CMK (cell line): ENCODE measurements around the gene SLC49A4.

Source experiments
- DNase-seq: peaks from one replicate; pipeline ENCODE4 v3.0.0-alpha.2; 2010; ENCODE audit warnings: low read depth

The SLC49A4 gene

DNA sequence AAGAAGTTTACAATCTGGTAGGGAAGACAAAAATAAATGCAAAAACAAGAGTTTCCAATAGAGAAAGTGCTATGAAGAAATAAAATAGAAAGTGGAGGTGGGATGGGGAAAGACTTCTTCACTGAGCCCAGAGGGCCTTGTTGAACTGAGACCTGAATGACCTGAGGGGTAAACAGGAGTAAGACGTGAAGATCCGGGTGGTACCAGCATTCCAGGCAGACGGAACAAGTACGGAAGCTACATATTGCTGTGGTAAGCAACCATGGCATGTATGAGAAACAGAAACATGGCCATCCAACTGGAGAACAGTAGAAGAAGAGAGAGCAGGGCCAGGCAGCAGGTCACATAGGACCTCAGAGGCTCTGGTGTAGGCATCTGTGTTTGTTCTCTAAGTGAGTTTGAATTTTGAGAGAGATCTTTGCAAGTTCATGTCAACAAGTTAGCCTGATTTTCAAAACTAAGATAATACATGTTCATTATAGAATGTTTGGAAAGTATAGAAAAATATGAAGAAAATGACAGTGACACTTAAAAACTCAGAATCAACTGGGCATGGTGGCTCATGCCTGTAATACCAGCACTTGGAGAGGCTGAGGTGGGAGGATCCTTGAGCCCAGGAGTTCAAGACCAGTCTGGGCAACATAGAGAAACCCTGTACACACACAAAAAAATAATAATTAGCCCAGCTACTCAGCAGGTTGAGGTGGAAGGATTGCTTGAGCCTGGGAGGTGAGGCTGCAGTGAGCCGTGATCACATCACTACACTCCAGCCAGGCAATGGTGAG, 64.3 kb downstream of the SLC49A4 start:
- DNase-seq: no peak

DNA sequence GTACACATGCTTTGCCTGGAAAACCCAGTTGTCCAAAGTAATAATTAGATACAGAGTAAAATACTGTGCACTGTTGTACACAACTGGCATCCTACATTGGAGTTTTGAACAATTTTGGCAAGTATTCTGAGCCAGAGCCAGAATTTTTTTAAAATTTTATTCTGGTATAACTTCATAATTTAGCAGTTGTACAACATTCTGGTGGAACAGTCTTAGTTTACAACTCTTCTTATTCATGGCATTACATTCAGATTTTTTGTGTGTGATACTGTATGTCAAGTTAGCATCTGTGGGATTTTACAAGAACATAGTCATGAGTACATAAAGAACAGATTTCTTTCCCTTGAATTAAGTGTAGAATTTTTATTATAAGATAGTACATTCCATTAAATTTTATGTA, 67.5 kb downstream of the SLC49A4 start:
- no peak for DNase-seq

- no peak for DNase-seq
Measured at GRCh38 chr3:122864498-122864897, 69.6 kb downstream of the SLC49A4 start.

DNA sequence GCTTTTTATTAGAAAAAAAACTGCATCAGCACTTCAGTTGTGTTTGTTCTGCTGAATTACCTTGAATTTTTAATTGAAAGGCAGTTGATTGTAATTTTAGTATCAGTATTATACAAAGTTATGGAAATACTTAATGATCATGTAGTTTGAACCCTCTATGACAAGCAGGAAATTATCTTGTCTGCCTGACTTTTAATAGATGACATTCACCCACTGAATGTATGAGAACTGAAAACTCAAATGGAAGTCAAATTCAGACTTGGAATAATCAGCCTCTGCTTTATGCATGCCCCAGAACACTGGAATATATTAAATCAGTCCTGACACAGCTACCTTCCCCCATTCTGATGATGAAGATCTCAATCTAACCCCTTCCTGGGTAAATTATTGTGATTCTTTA, 73.5 kb downstream of the SLC49A4 start:
- no peak for DNase-seq

- DNase-seq: no peak
Measured at GRCh38 chr3:122873741-122874515, 79.1 kb downstream of the SLC49A4 start.

GRCh38 chr3:122875547-122876127, 80.8 kb downstream of the SLC49A4 start:
- DNase-seq: no peak

DNA sequence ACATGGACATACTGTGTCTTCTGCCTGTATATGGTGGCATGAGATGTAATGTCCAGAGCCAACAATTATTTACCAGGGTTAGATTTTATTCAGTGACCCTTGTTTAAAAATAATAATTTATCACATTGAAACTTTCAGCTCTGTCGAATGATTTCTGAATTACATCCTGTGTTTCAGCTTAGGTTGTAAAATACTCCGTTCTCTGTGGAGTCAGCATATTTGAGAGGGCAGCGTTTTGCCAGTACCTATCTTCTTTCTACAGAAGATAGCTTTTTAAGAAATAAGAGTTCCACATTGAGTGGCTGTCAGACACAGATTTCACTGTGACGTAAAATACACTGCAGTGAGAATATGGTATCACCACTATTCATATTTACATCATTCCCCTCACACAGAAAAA, 85.3 kb downstream of the SLC49A4 start:
- no peak for DNase-seq

DNA sequence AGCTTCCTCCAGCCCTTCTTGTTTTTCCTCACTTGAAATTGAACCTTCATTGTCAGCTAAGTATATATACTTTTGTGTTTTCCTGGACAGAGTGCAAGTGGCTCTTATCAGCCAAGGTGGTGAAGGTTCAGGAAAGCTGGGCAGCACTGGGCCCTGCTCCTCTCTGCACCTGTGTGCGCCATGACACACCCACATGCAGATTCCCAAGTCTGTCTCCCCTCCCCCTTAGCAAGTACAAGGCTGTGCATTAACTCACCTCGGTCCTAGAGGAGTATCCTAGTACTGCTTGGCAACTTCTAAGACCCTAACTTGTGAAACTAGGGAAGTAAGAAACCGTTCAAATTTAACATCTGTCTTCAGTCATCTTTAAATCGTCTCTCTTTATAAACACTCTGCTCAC, 85.8 kb downstream of the SLC49A4 start:
- DNase-seq: no peak

DNA sequence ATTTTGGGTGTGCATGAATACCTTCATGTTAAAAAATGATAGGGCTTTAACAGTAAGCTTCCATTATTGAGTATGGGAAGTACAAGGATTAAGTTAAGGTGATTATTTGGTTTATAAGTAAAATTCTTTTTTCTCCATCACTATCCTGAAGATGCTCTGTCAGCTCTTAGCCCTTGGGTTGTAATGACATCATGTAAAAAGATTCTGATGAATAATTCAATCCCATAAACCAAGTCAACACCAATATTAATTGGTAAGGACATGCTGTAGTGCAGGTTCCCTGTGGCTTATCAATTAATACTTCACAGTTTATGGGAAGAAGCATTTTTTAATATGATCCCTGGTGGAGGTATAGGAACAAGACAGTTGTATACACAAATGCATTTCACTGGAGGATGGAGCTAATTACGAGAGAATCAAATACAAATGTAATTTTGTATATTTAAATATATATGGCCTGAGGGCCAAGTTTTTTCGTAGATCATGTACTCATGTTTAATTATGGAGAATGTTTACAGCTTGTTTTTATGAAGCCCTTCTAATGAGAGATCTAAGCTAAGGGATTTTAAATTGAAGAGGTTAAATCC, 87.6 kb downstream of the SLC49A4 start:
- no peak for DNase-seq

- DNase-seq: no peak
Measured at GRCh38 chr3:122886251-122886650, 91.4 kb downstream of the SLC49A4 start.

- DNase-seq: no peak
Measured at GRCh38 chr3:122886946-122887345, 92.1 kb downstream of the SLC49A4 start.

GRCh38 chr3:122890077-122890719, 95.3 kb downstream of the SLC49A4 start:
- DNase-seq: no peak

GRCh38 chr3:122890720-122891220, 95.9 kb downstream of the SLC49A4 start:
- no peak for DNase-seq

GRCh38 chr3:122892118-122892960, 97.5 kb downstream of the SLC49A4 start:
- no peak for DNase-seq

- DNase-seq: no peak
Measured at GRCh38 chr3:122893282-122893681, 98.4 kb downstream of the SLC49A4 start.

DNA sequence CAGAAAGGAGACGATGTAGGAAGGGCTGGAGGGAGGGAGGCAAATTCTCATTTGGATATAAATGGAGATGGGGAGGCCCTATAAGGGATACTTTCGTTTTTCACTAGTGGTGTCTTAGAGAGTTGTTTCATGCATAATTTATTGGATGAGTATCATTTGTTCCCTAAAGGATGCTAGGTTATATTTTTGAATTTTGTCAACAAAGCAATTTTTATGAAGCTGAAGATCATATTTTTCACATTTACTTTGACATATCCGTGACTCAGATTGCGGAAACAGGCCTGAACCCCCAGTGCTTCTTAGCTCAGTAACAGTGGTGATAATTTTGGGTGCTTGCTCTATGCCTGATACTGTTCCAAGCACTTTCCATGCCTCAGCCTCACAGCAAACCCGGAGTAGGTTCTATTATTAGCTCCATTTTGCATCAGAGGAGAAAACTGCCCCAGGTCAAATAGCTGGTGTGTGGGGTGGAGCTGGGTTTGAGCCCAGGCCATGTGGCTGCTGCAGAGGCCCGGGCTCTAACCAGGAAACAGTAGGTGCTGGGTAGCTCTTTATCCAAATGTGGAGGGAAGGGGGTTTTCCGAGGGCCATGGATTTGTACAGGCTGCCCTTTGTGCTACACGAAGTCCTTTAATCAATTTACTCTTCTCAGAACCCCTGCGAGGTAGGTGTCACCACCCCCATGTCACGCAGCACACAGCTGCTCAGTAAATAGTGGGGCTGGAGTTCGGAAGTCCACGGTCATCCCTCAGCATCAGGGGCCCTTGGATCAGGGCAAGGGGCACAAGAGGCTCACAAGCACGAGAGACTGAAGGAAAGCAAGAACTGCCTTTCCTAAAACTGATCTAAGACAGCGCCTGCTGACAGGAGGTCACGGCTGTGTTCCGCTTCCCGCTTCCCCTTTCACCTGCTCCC, 99.1 kb downstream of the SLC49A4 start:
- no peak for DNase-seq

DNA sequence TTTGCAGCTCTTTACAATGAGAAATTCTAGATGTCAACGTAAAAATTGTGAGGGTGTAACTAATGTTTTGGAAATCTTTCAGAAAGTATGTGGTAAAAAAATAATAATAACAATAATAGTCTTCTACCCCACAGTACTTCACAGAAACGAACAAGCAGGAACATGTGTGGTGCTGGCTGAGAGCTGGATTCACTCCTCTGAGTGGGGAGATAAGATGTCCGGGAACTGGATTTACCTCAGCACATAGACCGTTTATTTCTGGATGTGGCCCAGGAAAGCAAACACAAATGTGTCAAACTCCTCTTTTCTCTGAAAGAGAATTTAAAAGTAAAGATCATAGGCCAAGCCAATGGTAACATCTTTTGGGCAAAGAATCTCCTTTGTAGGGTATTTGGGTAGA, 103.4 kb downstream of the SLC49A4 start:
- no peak for DNase-seq

GRCh38 chr3:122902326-122902725, 107.5 kb downstream of the SLC49A4 start:
- no peak for DNase-seq

GRCh38 chr3:122903171-122903570, 108.3 kb downstream of the SLC49A4 start:
- DNase-seq: no peak

- DNase-seq: no peak
Measured at GRCh38 chr3:122907471-122907870, 112.6 kb downstream of the SLC49A4 start.
